ENCODE measurements around the gene ATP8B1. TPM values are rescaled to one million over a fixed set of nuclear protein-coding genes. Genes with fewer than 3 reads are reported as not detected.

Gene ATP8B1
- polyA plus RNA-seq, 1 donor from 2014 or later, result 0.50 TPM

GRCh38 chr18:57677262-57678211, 125.6 kb downstream of the ATP8B1 start:
- Mint-ChIP-seq H3K27ac (no peak overlapping the region), H3K36me3 (peaks cover 8% of the 10 kb centered on the region), H3K27me3 (no peaks in the 10 kb centered on the region), H3K9me3 (no peaks in the 10 kb centered on the region), H3K4me3 (no peak overlapping the region), H3K4me1 (peaks cover 11 to 29% (median 15%) of the 10 kb centered on the region in 3 donors)

- H3K27me3 Mint-ChIP-seq, result no peaks in the 10 kb centered on the region
- peaks cover 10% of the 10 kb centered on the region for H3K36me3 Mint-ChIP-seq
- H3K27ac Mint-ChIP-seq, result peak overlapping the region in 1 of 3 donors; percentile 46
- peaks cover 0 to 3% (median 0%) of the 10 kb centered on the region in 3 donors for H3K9me3 Mint-ChIP-seq
- H3K4me3 Mint-ChIP-seq, result peak overlapping the region in 1 of 4 donors; percentile 24
- H3K4me1 Mint-ChIP-seq, result peaks cover 4 to 22% (median 14%) of the 10 kb centered on the region in 3 donors
These were observed 128.2 kb downstream of the ATP8B1 start for GRCh38 chr18:57674891-57675290.

GRCh38 chr18:57670046-57670445, 133.1 kb downstream of the ATP8B1 start:
- Mint-ChIP-seq H3K36me3 (peaks cover 9% of the 10 kb centered on the region), H3K27ac (peak overlapping the region in 2 of 3 donors; percentile 13 to 46), H3K4me3 (peak overlapping the region in 2 of 4 donors; percentile 2 to 63), H3K27me3 (no peaks in the 10 kb centered on the region), H3K9me3 (peaks cover 0 to 3% (median 0%) of the 10 kb centered on the region in 3 donors), H3K4me1 (peaks cover 20 to 37% (median 36%) of the 10 kb centered on the region in 3 donors)

GRCh38 chr18:57668021-57668420, 135.1 kb downstream of the ATP8B1 start:
- Mint-ChIP-seq H3K4me3 (peak overlapping the region in 1 of 4 donors; percentile 65), H3K4me1 (peaks cover 25 to 51% (median 42%) of the 10 kb centered on the region in 3 donors), H3K36me3 (peaks cover 8% of the 10 kb centered on the region), H3K27ac (no peak overlapping the region), H3K27me3 (no peaks in the 10 kb centered on the region), H3K9me3 (peaks cover 0 to 3% (median 0%) of the 10 kb centered on the region in 3 donors)

- Mint-ChIP-seq H3K27ac (no peak overlapping the region), H3K36me3 (peaks cover 4% of the 10 kb centered on the region), H3K9me3 (peaks cover 0 to under 1% (median 0%) of the 10 kb centered on the region in 3 donors), H3K4me3 (peak overlapping the region in 1 of 4 donors; percentile 45), H3K27me3 (no peaks in the 10 kb centered on the region), H3K4me1 (peaks cover 29 to 52% (median 43%) of the 10 kb centered on the region in 3 donors)
These were observed 136.2 kb downstream of the ATP8B1 start for GRCh38 chr18:57666818-57667497.

- Mint-ChIP-seq H3K27ac (no peak overlapping the region), H3K36me3 (peaks cover 7% of the 10 kb centered on the region), H3K27me3 (no peaks in the 10 kb centered on the region), H3K9me3 (no peaks in the 10 kb centered on the region), H3K4me1 (peaks cover 32 to 51% (median 50%) of the 10 kb centered on the region in 3 donors), H3K4me3 (peak overlapping the region in 2 of 4 donors; percentile 46 to 71)
These were observed 138.4 kb downstream of the ATP8B1 start for GRCh38 chr18:57664568-57665165.

GRCh38 chr18:57660961-57661360, 142.2 kb downstream of the ATP8B1 start:
- H3K4me3 Mint-ChIP-seq, result no peak overlapping the region
- no peaks in the 10 kb centered on the region for H3K9me3 Mint-ChIP-seq
- no peaks in the 10 kb centered on the region for H3K27me3 Mint-ChIP-seq
- peaks cover 6% of the 10 kb centered on the region for H3K36me3 Mint-ChIP-seq
- no peak overlapping the region for H3K27ac Mint-ChIP-seq
- H3K4me1 Mint-ChIP-seq, result peaks cover 22 to 41% (median 40%) of the 10 kb centered on the region in 3 donors

- Mint-ChIP-seq H3K4me3 (peak overlapping the region in 1 of 4 donors; percentile 54), H3K9me3 (peaks cover 2 to 10% (median 3%) of the 10 kb centered on the region in 3 donors), H3K36me3 (peaks cover 12% of the 10 kb centered on the region), H3K27me3 (no peaks in the 10 kb centered on the region), H3K27ac (no peak overlapping the region), H3K4me1 (peaks cover 17 to 37% (median 29%) of the 10 kb centered on the region in 3 donors)
These were observed 143.5 kb downstream of the ATP8B1 start for GRCh38 chr18:57659460-57660102.

GRCh38 chr18:57657542-57657941, 145.6 kb downstream of the ATP8B1 start:
- no peaks in the 10 kb centered on the region for H3K27me3 Mint-ChIP-seq
- H3K27ac Mint-ChIP-seq, result no peak overlapping the region
- H3K4me3 Mint-ChIP-seq, result no peak overlapping the region
- peaks cover 2 to 10% (median 3%) of the 10 kb centered on the region in 3 donors for H3K9me3 Mint-ChIP-seq
- peaks cover 8 to 31% (median 16%) of the 10 kb centered on the region in 3 donors for H3K4me1 Mint-ChIP-seq
- peaks cover 14% of the 10 kb centered on the region for H3K36me3 Mint-ChIP-seq

GRCh38 chr18:57655740-57656139, 147.4 kb downstream of the ATP8B1 start:
- H3K27ac Mint-ChIP-seq, result no peak overlapping the region
- no peak overlapping the region for H3K4me3 Mint-ChIP-seq
- H3K4me1 Mint-ChIP-seq, result peaks cover 11 to 32% (median 25%) of the 10 kb centered on the region in 3 donors

GRCh38 chr18:57651914-57652313, 151.2 kb downstream of the ATP8B1 start:
- H3K27ac Mint-ChIP-seq, result no peak overlapping the region
- H3K4me3 Mint-ChIP-seq, result peak overlapping the region in 1 of 4 donors; percentile 13
- H3K4me1 Mint-ChIP-seq, result peaks cover 19 to 32% (median 22%) of the 10 kb centered on the region in 3 donors
- peaks cover 10% of the 10 kb centered on the region for H3K36me3 Mint-ChIP-seq
- H3K27me3 Mint-ChIP-seq, result no peaks in the 10 kb centered on the region
- H3K9me3 Mint-ChIP-seq, result peaks cover 2 to 10% (median 3%) of the 10 kb centered on the region in 3 donors

More at GRCh38 chr18:57655740-57656139, 147.4 kb downstream of the ATP8B1 start:
- Mint-ChIP-seq H3K9me3 (peaks cover 2 to 10% (median 3%) of the 10 kb centered on the region in 3 donors), H3K27me3 (no peaks in the 10 kb centered on the region), H3K36me3 (peaks cover 16% of the 10 kb centered on the region)

- H3K9me3 Mint-ChIP-seq, result peaks cover 0 to 1% (median 0%) of the 10 kb centered on the region in 3 donors
- H3K36me3 Mint-ChIP-seq, result peaks cover 13% of the 10 kb centered on the region
- no peaks in the 10 kb centered on the region for H3K27me3 Mint-ChIP-seq
- peaks cover 24 to 28% (median 27%) of the 10 kb centered on the region in 3 donors for H3K4me1 Mint-ChIP-seq
- peak overlapping the region in 2 of 3 donors; percentile 48 to 73 for H3K27ac Mint-ChIP-seq
- H3K4me3 Mint-ChIP-seq, result peak overlapping the region in 1 of 4 donors; percentile 65
These were observed 153.3 kb downstream of the ATP8B1 start for GRCh38 chr18:57649556-57650500.

GRCh38 chr18:57648414-57648813, 154.7 kb downstream of the ATP8B1 start:
- Mint-ChIP-seq H3K4me3 (no peak overlapping the region), H3K27ac (no peak overlapping the region), H3K4me1 (peaks cover 25 to 34% (median 30%) of the 10 kb centered on the region in 3 donors), H3K27me3 (no peaks in the 10 kb centered on the region), H3K9me3 (no peaks in the 10 kb centered on the region), H3K36me3 (peaks cover 11% of the 10 kb centered on the region)
